GM18507 (cell line): ENCODE measurements around the gene RHOJ.
"Not testable (repeated sequence)": the region's sequence is repeated elsewhere in the genome, so short reads cannot be mapped to it uniquely, and the experiment has no call there.

Experiments used
- DNase-seq: peaks from one replicate; pipeline ENCODE4 v3.0.0; 2011; ENCODE audit warnings: low read depth; ENCODE audit not compliant: insufficient read length; ENCODE audit errors: extremely low spot score
- FAIRE-seq: peaks from 2 replicates; lab custom pipeline; 2011; peaks lifted over from hg19 to GRCh38; lab: Jason Lieb, UNC

Gene RHOJ

DNA sequence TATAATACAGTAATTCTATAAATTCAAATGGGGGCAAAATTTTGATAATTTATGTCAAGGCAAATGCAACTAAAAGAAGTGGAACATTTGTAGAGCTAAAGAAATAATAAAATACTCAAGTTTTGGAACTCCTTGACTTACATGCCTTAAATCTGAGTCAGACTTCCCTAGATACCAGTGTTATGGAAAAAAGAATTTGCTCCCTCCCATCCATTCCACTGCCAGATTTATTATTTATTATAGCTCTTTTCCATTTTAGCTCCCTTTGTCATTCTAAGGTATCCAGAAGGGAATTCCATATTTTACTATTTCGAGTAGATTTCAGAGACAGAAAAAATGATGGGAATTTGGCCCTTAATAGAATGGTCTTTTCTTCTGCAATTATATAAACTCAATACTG lies 44.0 kb downstream of the RHOJ start:
- no peak for FAIRE-seq
- DNase-seq = no peak

DNA sequence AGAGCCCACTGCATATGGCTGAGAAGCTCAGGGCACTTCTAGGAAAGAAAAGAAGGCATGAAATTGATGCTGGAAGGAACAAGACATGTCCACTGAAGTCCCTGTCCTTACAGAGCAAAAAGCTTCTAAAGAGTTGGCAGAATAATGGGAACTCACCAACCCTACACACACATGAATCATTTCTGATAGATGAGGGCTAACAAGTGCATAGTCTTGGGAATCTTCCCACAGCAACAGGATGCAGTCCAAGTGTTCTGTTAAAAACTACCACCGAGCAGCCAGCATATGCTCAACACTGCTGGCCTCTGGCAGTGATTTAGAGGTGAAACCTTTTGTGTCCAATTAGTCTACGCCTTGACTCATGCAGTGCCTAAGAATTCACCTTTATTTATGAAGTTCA lies 44.8 kb downstream of the RHOJ start:
- DNase-seq (no peak), FAIRE-seq (no peak)

DNA sequence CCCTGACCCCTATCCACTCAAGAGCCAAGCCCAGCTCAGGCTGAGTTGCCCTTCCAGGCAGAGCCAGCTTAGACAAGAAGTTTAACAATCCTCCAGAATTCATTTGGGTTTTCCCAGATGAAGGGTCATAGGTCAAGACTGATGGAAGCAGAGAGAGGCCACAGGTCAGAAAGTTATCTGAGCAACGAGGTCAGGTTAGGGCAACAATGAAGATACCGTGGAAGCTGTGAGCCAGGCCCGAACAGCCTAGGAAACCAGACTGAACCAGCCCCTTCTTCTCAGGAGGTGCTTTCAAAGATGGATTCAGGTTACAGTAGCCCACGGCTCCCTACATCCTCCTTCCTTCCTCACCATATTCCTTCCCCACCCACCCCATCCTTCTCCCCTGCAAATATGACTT lies 53.1 kb downstream of the RHOJ start:
- FAIRE-seq = no peak
- DNase-seq = no peak

DNA sequence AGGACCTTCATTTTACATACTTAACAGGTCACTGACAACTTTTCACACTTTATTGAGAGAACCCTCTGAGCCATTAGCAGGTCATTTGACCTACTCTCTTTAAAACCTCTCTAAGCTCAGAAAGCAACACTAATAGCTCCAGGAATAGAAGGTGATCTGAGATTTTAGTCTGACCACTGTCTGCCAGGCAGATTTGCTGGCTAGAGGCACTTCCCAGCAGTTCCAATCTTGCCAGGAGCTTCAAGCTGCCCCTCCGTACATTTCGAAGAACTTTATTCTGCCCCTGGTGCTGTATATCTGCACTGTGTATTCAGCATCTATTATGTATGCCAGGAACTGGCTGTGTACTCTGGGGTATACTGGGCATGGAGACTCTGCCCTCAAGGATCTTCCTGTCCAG lies 58.2 kb downstream of the RHOJ start:
- DNase-seq = no peak
- FAIRE-seq = no peak

DNA sequence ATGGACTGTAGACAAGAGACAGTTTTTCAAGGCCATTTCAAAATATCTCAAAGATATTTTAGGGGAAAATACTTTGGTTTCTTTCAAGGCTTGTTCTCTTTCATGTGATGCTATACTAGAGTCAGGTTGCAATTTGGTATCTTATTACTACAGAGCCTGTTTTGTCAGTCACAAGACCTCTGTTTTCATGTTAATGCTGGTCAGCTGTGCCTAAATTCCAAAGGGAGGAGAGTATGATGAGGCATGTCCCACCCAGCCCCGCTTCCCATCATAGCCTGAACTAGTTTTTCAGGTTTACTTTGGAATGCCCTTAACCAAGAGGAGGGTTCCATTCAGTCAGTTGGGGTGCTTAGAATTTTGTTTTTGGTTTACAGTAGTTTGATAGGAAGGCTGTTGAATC lies 61.9 kb downstream of the RHOJ start:
- DNase-seq = no peak
- FAIRE-seq = no peak

DNA sequence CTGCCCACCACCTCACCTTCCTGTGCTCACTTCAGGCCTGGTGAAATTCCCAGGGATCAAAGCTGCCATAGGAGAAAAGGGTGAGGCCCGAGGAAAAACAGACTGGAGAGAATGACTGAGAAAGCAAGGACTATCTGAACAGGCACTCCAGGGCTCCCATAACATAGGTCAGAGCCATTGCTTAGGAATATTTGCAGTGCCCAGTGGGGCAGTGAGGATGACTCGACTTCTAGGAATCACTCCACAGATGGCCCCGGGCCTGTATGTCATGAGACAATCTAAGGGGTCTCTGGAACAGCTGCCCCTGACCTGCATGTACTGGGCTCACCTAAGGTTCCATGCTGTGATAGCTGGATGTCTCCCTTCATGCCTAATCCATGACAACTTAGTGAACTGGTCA lies 62.9 kb downstream of the RHOJ start:
- DNase-seq (no peak), FAIRE-seq (no peak)

DNA sequence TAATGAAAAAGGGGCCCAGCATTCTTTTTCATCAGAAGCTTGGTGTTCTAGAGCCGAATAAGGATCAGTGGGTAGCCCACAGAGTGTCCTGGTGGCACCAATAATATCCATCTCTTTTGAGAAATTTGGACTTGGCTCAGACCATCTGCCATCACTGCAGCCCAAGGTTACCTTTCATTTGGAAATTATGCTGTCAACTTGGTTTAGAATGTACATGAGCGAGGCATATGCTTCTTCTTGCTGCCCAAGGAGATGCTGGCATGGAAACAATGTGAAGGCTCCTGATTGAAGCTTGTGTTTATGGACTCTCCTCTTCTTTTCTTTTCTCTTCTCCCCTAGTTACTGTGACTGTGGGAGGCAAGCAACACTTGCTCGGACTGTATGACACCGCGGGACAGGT lies 64.5 kb downstream of the RHOJ start:
- no peak for DNase-seq
- FAIRE-seq = no peak

DNA sequence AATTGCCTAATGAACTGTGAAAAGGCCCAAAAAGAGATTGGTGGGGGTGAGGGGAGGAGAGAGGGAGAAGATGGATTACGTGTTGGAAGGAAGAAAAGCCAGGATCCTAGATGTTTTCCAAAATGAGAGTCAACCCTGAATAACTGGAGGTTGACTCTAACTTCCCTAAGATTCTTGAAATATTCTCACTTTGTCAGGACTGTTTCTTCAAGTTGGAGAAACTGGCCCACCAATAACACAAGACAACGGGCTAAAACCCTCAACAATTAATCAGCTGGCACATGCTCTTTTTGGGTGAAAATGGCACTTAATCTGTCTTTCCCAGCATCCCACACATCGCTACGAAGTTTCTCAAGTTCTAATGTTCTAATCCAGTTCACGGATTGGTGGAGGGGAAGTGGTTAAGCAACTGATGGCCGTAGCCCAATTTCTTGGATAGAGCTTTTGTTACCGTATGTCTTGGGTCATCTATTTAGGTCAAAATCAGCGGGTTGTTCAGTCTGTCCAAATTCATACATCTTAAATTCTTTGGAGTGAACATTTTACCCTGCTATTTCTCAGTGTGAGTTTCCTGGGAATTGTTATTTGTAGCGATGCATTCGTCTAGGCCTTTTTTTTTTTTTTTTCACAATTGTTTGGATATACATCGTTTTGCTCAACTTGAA lies 65.5 kb downstream of the RHOJ start:
- no peak for DNase-seq
- no peak for FAIRE-seq

DNA sequence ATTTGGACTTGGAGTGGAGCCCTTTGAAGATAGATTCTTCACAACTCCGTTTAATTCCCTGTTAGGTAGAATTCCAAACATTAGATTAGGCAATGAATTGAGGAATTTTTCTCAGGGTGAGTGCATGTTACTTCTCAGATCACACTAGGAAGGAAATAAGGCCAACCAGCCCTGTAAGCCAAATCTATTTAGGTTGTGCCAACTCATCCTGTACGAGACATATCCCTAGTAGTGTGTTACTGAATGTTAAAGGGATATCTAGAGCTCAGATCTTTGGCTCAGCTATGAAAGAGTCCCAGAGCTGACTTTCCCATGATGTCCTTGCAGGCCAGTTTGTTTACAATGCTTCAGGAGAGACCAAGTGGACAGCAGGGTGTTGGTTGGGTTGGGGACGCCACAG lies 68.9 kb downstream of the RHOJ start:
- no peak for DNase-seq
- no peak for FAIRE-seq

DNA sequence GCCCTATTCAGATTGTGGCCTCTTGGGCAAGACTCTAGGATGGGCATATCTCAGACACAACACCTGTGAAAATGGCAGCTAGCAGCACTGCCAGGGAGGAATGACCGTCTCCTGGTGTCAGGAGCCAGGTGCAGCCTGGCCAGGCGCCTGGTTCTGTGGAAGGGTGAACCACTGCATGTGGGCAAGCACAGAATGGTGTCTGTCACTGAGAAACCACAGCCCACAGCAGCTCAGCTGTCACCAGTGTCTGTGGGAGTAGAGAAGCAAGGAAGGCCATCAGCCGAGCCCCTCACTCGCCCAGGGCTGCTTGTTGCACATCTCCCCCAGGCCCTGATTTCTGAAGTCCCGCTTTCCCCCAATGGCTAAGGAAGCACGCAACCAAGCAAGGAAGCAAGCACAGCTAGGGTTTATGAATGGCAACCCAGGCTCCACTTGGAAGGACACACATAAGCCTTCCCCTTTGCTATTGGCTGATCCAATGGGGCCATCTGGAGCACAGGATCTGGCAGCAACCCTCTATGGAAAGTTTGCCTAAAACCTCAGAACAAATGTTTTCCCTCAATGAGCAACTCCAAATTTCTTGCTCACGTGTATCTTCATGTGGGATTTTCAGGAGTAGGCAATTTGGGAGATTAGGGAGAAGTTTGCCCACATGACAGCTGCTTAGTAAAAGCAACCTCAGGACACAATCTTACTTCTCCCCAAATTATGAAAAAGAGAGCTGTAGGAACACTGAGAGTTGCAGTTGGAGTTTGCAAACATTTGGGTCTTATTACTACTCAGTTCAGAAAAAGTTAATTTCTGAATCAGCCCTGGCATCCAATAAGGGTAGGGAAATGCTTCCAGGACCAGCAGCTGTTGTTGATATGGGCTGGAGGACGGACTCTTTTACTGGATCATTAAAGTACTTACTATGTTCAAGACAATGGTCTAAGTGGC lies 69.7 kb downstream of the RHOJ start:
- FAIRE-seq (no peak), DNase-seq (no peak)

DNA sequence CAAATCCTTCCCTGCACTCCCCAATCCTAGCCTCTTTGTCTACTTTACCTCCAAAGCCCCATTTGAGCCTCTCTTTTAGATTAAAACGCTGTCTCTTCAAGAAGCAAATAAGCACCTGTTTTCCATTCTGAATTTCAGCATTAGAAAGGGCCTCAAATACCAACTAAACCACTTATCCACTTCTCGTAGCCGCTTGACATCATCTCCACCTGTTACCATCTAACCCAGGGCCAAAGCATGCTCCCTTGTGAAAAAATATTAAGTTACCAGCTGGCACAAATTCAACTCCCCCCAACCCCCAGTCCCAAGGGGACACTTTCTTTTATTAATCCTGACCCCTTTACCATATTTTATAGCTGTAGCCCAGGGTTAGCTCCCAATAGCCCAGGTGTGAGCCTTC lies 71.4 kb downstream of the RHOJ start:
- DNase-seq (no peak), FAIRE-seq (no peak)

DNA sequence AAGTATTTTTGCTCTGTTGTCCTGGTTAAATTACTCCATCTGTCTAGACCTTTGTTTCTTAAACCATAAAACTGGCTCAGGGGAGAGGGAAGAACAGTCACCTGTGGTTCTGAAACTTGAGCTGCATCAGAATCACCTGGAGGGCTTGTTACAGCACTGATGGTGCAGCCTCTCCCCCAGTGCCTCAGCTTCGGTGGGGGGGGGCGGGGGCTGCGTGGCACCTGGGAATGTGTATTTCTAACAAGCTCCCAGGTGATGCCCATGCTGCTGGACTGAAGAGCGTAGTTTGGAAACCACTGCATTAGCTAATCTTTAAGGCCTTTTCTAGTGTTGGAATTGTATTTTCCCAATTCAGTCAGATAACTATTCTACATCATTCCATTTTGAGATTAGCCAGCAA lies 71.8 kb downstream of the RHOJ start:
- FAIRE-seq = no peak
- no peak for DNase-seq

DNA sequence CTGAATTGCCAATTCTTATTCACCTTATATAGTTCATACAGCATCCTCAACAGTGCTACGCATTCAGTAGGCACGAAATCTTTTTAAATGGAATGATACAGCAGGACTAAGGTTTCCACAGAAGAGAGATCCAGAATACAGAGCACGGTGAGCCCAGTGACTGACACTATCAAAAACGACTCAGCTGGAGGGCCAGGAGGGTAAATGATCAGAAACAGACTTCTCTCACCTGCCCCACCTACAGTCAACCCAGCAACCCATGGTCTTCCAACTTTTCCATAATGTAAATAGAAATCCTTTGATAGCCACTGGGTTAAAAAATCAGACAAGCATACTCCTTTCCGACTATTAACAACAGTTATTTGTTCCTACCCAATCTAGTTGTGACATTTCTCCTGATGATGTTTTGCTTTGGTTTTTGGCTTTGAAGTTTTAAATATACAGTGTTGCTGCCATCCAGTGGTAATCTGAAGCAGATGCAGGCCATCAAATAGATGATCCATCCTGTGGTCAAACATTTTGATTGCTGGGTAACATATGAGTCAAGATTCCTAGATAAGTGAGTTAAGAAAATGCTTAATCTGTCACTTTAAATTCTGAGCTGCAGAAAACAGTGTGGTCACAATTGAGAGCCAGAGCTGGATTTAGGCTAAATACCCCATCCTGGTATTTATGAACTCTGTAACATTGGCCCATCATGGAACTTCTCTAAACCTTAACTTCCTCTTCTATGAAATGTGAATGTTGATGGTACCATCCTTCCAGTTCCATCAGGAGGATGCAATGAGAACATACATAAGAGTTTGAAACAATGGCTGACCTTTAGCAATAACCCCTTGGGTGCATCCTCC lies 72.5 kb downstream of the RHOJ start:
- peak; percentile 79 for FAIRE-seq
- no peak for DNase-seq

DNA sequence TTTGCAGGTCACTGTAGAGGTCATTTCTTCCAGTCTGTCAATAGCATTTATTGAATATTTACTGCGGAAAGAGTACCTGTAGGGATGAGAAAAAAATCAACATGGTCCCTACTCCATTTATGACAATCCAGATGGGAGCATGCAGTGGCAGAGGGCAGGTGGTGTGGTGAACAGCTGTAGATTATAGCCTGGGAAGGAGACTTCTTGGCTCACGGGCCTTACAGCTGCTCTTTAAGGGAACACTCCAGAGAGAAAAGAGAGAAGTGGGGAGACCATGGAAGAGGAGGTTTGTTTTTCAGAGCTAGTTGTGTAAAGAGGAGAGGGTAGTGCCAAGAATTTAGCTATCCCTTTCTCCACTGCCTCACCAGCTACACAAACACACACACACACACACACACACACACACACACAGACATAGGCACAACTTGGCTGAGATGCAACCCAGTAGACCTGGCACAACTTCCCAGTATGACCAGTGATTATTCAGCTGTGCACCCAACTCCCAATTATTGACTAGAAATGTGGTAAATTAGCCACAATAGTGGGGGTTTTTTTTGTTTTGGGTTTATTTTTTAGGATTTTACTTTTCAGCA lies 73.4 kb downstream of the RHOJ start:
- FAIRE-seq = no peak
- no peak for DNase-seq

DNA sequence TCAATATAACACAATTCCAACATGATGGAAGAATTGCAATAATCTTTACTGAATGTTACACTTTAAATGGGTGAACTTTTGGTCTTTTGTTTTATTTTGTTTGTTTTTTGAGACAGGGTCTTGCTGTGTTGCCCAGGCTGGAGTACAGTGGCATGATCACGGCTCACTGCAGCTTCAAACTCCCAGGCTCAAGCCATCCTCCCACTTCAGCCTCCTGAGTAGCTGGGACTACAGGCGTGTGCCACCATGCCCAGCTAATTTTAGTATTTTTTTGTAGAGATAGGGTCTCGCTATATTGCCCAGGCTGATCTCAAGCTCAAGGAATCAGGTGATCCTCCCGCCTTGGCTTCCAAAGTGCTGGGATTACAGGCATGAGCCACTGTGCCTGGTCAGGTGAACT lies 75.7 kb downstream of the RHOJ start:
- DNase-seq, FAIRE-seq: not testable (repeated sequence)

DNA sequence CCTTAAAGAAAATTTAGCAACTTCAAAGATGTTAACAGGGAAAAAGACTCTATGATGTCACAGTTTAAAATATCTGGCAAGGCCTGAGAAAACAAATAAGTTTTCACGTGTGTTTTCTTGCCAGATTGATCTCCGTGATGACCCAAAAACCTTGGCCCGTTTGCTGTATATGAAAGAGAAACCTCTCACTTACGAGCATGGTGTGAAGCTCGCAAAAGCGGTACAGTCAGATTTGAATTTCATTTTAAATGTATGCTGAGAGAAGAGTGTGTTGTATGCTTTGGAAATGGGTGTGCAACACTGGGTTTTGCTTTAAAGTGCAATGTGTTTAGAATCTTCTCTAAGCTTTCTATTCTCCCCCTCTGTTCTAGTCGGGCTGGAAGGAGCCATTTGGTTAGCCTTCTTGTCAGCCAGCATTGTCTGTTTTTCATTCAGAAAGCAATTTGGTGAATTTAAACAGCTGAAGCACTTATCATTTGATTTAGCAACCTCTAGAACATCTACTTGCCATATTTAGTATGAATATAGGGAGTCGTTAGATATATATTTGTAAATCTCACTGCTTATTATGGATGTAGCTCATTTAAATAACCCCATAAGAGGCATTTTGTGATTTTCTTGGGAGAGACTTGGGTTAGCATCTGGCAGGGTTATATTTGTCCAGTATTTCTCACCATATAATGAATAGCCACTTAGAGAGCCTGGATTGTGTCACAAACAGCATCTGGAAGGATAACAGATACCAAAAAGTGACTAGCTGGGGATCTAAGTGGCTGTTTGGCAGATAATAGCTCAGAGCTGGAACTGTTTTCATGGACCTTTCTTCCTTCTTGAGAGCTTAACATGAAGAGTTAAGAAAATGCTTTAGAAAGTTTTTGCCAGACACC lies 79.0 kb downstream of the RHOJ start:
- peak; percentile 74 for FAIRE-seq

DNA sequence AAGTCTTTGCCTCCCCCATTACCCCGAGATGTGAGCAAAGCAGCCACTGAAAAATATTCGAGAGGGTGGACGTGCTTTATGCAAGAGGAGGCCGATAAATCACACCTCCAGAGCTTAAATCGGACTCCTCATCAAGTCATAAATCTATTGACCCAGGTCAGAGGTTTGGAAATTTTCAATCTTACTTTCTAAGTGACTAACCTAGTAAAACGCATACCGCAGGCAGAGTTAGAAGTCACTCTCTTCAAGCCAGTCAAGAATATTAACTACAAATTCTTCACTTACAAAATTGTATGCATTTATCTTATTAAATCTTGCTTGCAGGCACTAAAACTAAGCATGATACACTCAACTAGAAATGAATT lies 79.6 kb downstream of the RHOJ start:
- no peak for FAIRE-seq
- DNase-seq = no peak

More for the DNA sequence above, 79.0 kb downstream of the RHOJ start:
- DNase-seq = no peak

DNA sequence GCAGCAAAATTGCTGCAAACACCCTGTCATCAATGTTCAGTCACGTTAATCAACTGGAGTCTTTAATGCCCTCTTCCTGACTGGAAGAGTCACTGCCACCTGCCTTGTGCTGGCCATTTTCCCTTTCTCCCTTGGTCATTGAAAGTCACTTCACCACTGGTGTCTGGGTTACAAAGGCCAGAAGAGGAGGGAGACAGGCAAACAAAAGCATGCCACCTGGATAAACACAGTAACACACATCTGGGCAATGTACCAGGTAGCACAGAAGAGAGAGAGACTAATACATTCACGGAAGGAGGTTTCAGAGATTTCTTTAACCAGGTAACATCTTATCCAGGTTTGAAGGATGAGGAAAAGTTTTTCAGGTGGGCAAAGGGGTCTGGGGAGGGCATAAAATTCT lies 81.8 kb downstream of the RHOJ start:
- FAIRE-seq (no peak), DNase-seq (no peak)
